ENCODE measurements around the gene TSPAN11.

GRCh38 chr12:30905463-30906009, 21.0 kb upstream of the TSPAN11 start:
- no peak for TF ChIP-seq CTCF (IDR thresholded peaks at IDR 0.05)
- TF ChIP-seq EZH2 (IDR thresholded peaks at IDR 0.05; ENCODE audit: borderline replicate concordance, insufficient read depth, low read depth, low read length, poor library complexity, severe bottlenecking): no peak
